Keratinocyte (primary cell): ENCODE results near the gene MORF4L2. TPM values are rescaled to one million over a fixed set of nuclear protein-coding genes. Genes with fewer than 3 reads are reported as not detected.

Experiments
- DNase-seq: peaks from one replicate; pipeline ENCODE4 v3.0.0-alpha.2; 2011; ENCODE audit warnings: low read depth, missing footprints, low spot score
- FAIRE-seq: peaks from 2 replicates; lab custom pipeline; 2011; peaks lifted over from hg19 to GRCh38; lab: Jason Lieb, UNC
- H2AFZ ChIP-seq: 2 replicates; pipeline ENCODE4 v1.6.0; 2012; ENCODE audit warnings: low read length, control low read depth, inconsistent platforms; ENCODE audit not compliant: control insufficient read depth
- H3K27ac ChIP-seq: 2 replicates; pipeline ENCODE4 v1.5.1; 2011; ENCODE audit warnings: low read length; ENCODE audit not compliant: control insufficient read depth, insufficient read depth
- H3K27me3 ChIP-seq: 3 replicates; pipeline ENCODE4 v1.6.0; 2011; ENCODE audit warnings: low read length; ENCODE audit not compliant: control insufficient read depth, insufficient read depth; ENCODE audit errors: extremely low read depth
- H3K36me3 ChIP-seq, 2 experiments: 2 replicates in 1 of 2; 3 replicates in 1 of 2; pipeline ENCODE4 v1.5.1; 2011; ENCODE audit warnings: low read length in 2 of 2, mild to moderate bottlenecking in 1 of 2; ENCODE audit not compliant: control insufficient read depth in 2 of 2, insufficient read depth in 2 of 2; ENCODE audit errors: extremely low read depth in 1 of 2
- H3K4me1 ChIP-seq: 3 replicates; pipeline ENCODE4 v1.5.1; 2011; ENCODE audit warnings: low read length; ENCODE audit not compliant: control insufficient read depth, insufficient read depth; ENCODE audit errors: extremely low read depth
- H3K4me2 ChIP-seq: 3 replicates; pipeline ENCODE4 v1.6.0; 2011; ENCODE audit warnings: low read depth, low read length; ENCODE audit not compliant: control insufficient read depth, insufficient read depth; ENCODE audit errors: extremely low read depth
- H3K4me3 ChIP-seq, 3 experiments: fragments of 200-600 bp in 1 of 3; sonication (generic) in 1 of 3; 2 replicates in 2 of 3; 3 replicates in 1 of 3; pipeline ENCODE4 v1.5.1; 2011 to 2016; ENCODE audit warnings: low read length in 3 of 3, mild to moderate bottlenecking in 3 of 3, control low read depth in 2 of 3, inconsistent platforms in 1 of 3, low read depth in 1 of 3, mixed read lengths in 1 of 3, mixed run types in 1 of 3, moderate library complexity in 1 of 3; ENCODE audit not compliant: control insufficient read depth in 2 of 3, insufficient read depth in 2 of 3; ENCODE audit errors: extremely low read depth in 1 of 3
- H3K79me2 ChIP-seq: 2 replicates; pipeline ENCODE4 v1.6.0; 2012; ENCODE audit warnings: low read length; ENCODE audit not compliant: control insufficient read depth, insufficient read depth
- H3K9ac ChIP-seq: 3 replicates; pipeline ENCODE4 v1.6.0; 2011; ENCODE audit warnings: low read length; ENCODE audit not compliant: control insufficient read depth, insufficient read depth; ENCODE audit errors: extremely low read depth
- H3K9me1 ChIP-seq: 3 replicates; pipeline ENCODE4 v1.6.0; 2011; ENCODE audit warnings: low read length; ENCODE audit not compliant: control insufficient read depth, insufficient read depth; ENCODE audit errors: extremely low read depth
- H3K9me3 ChIP-seq: 2 replicates; pipeline ENCODE4 v1.5.1; 2012; ENCODE audit warnings: low read depth, low read length; ENCODE audit not compliant: control insufficient read depth
- H4K20me1 ChIP-seq: 3 replicates; pipeline ENCODE4 v1.6.0; 2011; ENCODE audit warnings: low read length; ENCODE audit not compliant: control insufficient read depth, insufficient read depth; ENCODE audit errors: extremely low read depth
- EZH2 ChIP-seq: IDR thresholded peaks from one replicate; pipeline ENCODE4 v1.6.1; 2012; ENCODE audit warnings: inconsistent platforms, mild to moderate bottlenecking, low read length, moderate library complexity
- dilution Hi-C: fragments of 300-500 bp; cut with MboI; formaldehyde crosslinking; loops from one replicate; pipeline ENCODE4 v1.7.0; 2020; ENCODE audit warnings: low sequenced_read_pairs; ENCODE audit not compliant: extremely low pct_ligation_motif_present
- polyA plus RNA-seq, 5 experiments: library from polyadenylated mRNA; depleted of rRNA in 3 of 5; stranded (reverse) in 3 of 5; stranded (forward) in 1 of 5; unstranded in 1 of 5; fragments of >200 nt; gene quantifications; 1 replicate in 1 of 5; 2 replicates in 3 of 5; 3 replicates in 1 of 5; pipeline versions ENCODE4 v1.2.1 to v1.2.3, GENCODE V29; 2011 to 2012; ENCODE audit warnings: missing spikeins in 2 of 5, low read depth in 1 of 5, low replicate concordance in 1 of 5
- TF ChIP-seq, protein P1 (sequence below), 3 experiments: IDR thresholded peaks in 1 of 3; conservative IDR thresholded peaks in 1 of 3; optimal IDR thresholded peaks in 1 of 3; 2 replicates in 2 of 3; 3 replicates in 1 of 3; pipeline versions ENCODE3 to v1.5.1; 2011; ENCODE audit warnings: low read length in 3 of 3, mild to moderate bottlenecking in 3 of 3, moderate library complexity in 2 of 3, control low read depth in 1 of 3, inconsistent platforms in 1 of 3; ENCODE audit not compliant: insufficient read depth in 2 of 3; ENCODE audit errors: extremely low read depth in 1 of 3

MORF4L2 gene
- polyA plus RNA-seq, 1 donor (not counting 4 experiments of a cell fraction or from before 2014, with no cell fraction given) = 648 TPM

DNA sequence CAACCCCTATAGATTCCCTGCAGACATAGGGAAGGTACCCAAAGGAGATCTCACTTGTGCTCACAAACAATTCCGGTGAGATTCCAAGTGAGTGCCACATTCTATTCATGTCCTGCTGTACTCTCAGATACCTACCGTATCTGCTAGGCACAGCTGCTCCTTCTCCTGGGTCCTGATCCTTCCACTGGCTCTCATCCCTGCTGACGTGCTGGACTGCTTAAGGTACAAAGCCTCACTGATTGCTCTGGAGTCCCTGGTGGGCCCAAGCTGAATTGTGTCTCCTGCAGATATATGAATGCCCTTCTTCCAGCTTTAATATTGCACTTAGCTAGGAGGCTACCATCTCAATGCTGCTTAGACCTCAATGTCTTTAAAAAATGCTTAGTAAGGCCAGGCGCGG is 55.4 kb downstream of the MORF4L2 start:
- TF ChIP-seq, protein P1, sequence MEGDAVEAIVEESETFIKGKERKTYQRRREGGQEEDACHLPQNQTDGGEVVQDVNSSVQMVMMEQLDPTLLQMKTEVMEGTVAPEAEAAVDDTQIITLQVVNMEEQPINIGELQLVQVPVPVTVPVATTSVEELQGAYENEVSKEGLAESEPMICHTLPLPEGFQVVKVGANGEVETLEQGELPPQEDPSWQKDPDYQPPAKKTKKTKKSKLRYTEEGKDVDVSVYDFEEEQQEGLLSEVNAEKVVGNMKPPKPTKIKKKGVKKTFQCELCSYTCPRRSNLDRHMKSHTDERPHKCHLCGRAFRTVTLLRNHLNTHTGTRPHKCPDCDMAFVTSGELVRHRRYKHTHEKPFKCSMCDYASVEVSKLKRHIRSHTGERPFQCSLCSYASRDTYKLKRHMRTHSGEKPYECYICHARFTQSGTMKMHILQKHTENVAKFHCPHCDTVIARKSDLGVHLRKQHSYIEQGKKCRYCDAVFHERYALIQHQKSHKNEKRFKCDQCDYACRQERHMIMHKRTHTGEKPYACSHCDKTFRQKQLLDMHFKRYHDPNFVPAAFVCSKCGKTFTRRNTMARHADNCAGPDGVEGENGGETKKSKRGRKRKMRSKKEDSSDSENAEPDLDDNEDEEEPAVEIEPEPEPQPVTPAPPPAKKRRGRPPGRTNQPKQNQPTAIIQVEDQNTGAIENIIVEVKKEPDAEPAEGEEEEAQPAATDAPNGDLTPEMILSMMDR (optimal IDR thresholded peaks at IDR 0.05 in 1 of 3, IDR thresholded peaks at IDR 0.05 in 1 of 3, conservative IDR thresholded peaks at IDR 0.05 in 1 of 3; ENCODE audit: extremely low read depth in 1 of 3, insufficient read depth in 2 of 3, low read length in 3 of 3) = no peak
- no peak for TF ChIP-seq EZH2
- no peak for DNase-seq
- no peak overlapping the region for H3K27ac ChIP-seq
- no peak for FAIRE-seq
- dilution Hi-C loops = no loop called here
- peaks cover 4% of the 10 kb centered on the region for H3K79me2 ChIP-seq
- no peak overlapping the region for H2AFZ ChIP-seq
- H3K4me3 ChIP-seq = no peak overlapping the region
- H3K9me3 ChIP-seq = no peaks in the 10 kb centered on the region
- no peak overlapping the region for H3K9ac ChIP-seq
- peaks cover 18% of the 10 kb centered on the region for H3K4me1 ChIP-seq
- no peaks in the 10 kb centered on the region for H3K9me1 ChIP-seq
- no peaks in the 10 kb centered on the region for H3K36me3 ChIP-seq
- H3K27me3 ChIP-seq = no peaks in the 10 kb centered on the region
- no peaks in the 10 kb centered on the region for H4K20me1 ChIP-seq
- H3K4me2 ChIP-seq = no peak overlapping the region

DNA sequence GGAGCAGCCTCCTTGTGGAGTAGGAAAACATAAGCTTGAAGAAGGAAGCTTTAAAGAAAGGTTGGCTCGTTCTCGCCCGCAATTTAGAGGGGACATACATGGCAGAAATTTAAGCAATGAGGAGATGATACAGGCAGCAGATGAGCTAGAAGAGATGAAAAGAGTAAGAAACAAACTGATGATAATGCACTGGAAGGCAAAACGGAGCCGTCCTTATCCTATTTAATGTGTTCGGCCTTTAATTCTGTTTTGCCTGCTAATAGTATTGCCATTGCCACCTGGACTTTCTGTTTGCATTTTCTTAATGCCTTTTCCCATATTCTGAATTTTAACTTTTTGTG is 56.4 kb downstream of the MORF4L2 start:
- H3K27me3 ChIP-seq = no peaks in the 10 kb centered on the region
- no peak for TF ChIP-seq EZH2
- TF ChIP-seq, protein P1 (optimal IDR thresholded peaks at IDR 0.05 in 1 of 3, IDR thresholded peaks at IDR 0.05 in 1 of 3, conservative IDR thresholded peaks at IDR 0.05 in 1 of 3; ENCODE audit: extremely low read depth in 1 of 3, insufficient read depth in 2 of 3, low read length in 3 of 3) = peak in 1 of 3 experiments; percentile 4
- peak overlapping the region; percentile 64 for H2AFZ ChIP-seq
- H3K9me3 ChIP-seq = no peaks in the 10 kb centered on the region
- H3K9me1 ChIP-seq = no peaks in the 10 kb centered on the region
- H3K36me3 ChIP-seq = no peaks in the 10 kb centered on the region
- peak overlapping the region; percentile 85 for H3K4me2 ChIP-seq
- DNase-seq (no peak), FAIRE-seq (no peak)
- H3K4me3 ChIP-seq = peak overlapping the region; percentile 44 to 71 (median 61)
- H3K9ac ChIP-seq = peak overlapping the region; percentile 68
- H3K4me1 ChIP-seq = peaks cover 14% of the 10 kb centered on the region
- dilution Hi-C loops = no loop called here
- H3K27ac ChIP-seq = peak overlapping the region; percentile 65
- no peaks in the 10 kb centered on the region for H4K20me1 ChIP-seq
- peaks cover 4% of the 10 kb centered on the region for H3K79me2 ChIP-seq
